ENCODE results near the gene RHBDL1. TPM values are rescaled to one million over a fixed set of nuclear protein-coding genes. Genes with fewer than 3 reads are reported as not detected.

The RHBDL1 gene
- total RNA-seq, 1 experiment from 2014 or later = 12.7 TPM

- Histone ChIP-seq H3K36me3 (ENCODE audit: control insufficient read depth in 1 of 2, insufficient read depth in 2 of 2, low read length in 2 of 2) (no peaks in the 10 kb centered on the region), H3K27ac (ENCODE audit: low read depth, low read length) (no peak overlapping the region), H3K27me3 (ENCODE audit: insufficient read depth, low read length) (no peaks in the 10 kb centered on the region), H2AFZ (ENCODE audit: low read depth, low read length, poor library complexity, severe bottlenecking) (no peak overlapping the region), H3K79me2 (ENCODE audit: insufficient read depth, low read length) (peaks cover 17% of the 10 kb centered on the region), H3K9me3 (ENCODE audit: control insufficient read depth in 1 of 2, insufficient read depth in 1 of 2, low read depth in 1 of 2, low read length in 2 of 2) (no peaks in the 10 kb centered on the region), H3K4me1 (ENCODE audit: control insufficient read depth in 1 of 2, insufficient read depth in 2 of 2, low read length in 2 of 2) (peaks cover 5 to 11% of the 10 kb centered on the region in 2 experiments; a peak in 2 of 4 replicates), H3K9ac (ENCODE audit: low read length) (no peak overlapping the region), H4K20me1 (ENCODE audit: insufficient read depth) (no peaks in the 10 kb centered on the region), H3K9me2 (ENCODE audit: insufficient read depth) (no peaks in the 10 kb centered on the region), H3K4me3 (replicated peaks in 1 of 2; ENCODE audit: low read depth in 1 of 2, low read length in 2 of 2) (no peak overlapping the region), H3K4me2 (ENCODE audit: low read length) (no peak overlapping the region)
- no TSS peak for BruUV-seq (replicated peaks)
- no peak for TF ChIP-seq CTCF (IDR thresholded peaks at IDR 0.05 in 2 of 3, conservative IDR thresholded peaks at IDR 0.05 in 1 of 3; ENCODE audit: borderline replicate concordance in 1 of 3, insufficient read depth in 1 of 3, low read depth in 2 of 3, low read length in 2 of 3)
- ChIA-PET POLR2A (no interaction called here), RAD21 (ENCODE audit: low non-redundant PET in 1 of 2, low total read pairs in 2 of 2, uncharacterized antibody in 2 of 2, unreplicated experiment in 2 of 2) (no interaction called here), CTCF (no interaction called here)
- intact Hi-C loops (cut with micrococcal nuclease) = no loop called here
- DNase-seq (ENCODE audit: low read depth, low spot score) (no peak), ATAC-seq (no peak)
These were observed 21.4 kb upstream of the RHBDL1 start for GRCh38 chr16:654034-654433.

GRCh38 chr16:657487-657886 lies 18.0 kb upstream of the RHBDL1 start:
- Histone ChIP-seq H3K9me3 (ENCODE audit: control insufficient read depth in 1 of 2, insufficient read depth in 1 of 2, low read depth in 1 of 2, low read length in 2 of 2) (no peaks in the 10 kb centered on the region), H3K27ac (ENCODE audit: low read depth, low read length) (no peak overlapping the region), H3K36me3 (ENCODE audit: control insufficient read depth in 1 of 2, insufficient read depth in 2 of 2, low read length in 2 of 2) (no peaks in the 10 kb centered on the region), H3K79me2 (ENCODE audit: insufficient read depth, low read length) (no peaks in the 10 kb centered on the region), H3K9me2 (ENCODE audit: insufficient read depth) (no peaks in the 10 kb centered on the region), H3K4me1 (ENCODE audit: control insufficient read depth in 1 of 2, insufficient read depth in 2 of 2, low read length in 2 of 2) (peaks cover 3 to 9% of the 10 kb centered on the region in 2 experiments; a peak in 2 of 4 replicates), H3K4me2 (ENCODE audit: low read length) (no peak overlapping the region), H4K20me1 (ENCODE audit: insufficient read depth) (no peaks in the 10 kb centered on the region), H2AFZ (ENCODE audit: low read depth, low read length, poor library complexity, severe bottlenecking) (no peak overlapping the region), H3K27me3 (ENCODE audit: insufficient read depth, low read length) (no peaks in the 10 kb centered on the region), H3K9ac (ENCODE audit: low read length) (no peak overlapping the region), H3K4me3 (replicated peaks in 1 of 2; ENCODE audit: low read depth in 1 of 2, low read length in 2 of 2) (no peak overlapping the region)
- POLR2A ChIA-PET = no interaction called here
- DNase-seq (ENCODE audit: low read depth, low spot score) (no peak), ATAC-seq (no peak)
- TF ChIP-seq YY1 (IDR thresholded peaks at IDR 0.05; ENCODE audit: extremely low read depth, insufficient replicate concordance, low read depth, low read length) (no peak), ZBTB33 (IDR thresholded peaks at IDR 0.05; ENCODE audit: extremely low read depth, insufficient replicate concordance, low read length) (no peak), CBX3 (IDR thresholded peaks at IDR 0.05; ENCODE audit: low read depth) (no peak), JUND (IDR thresholded peaks at IDR 0.05) (no peak), SP1 (IDR thresholded peaks at IDR 0.05; ENCODE audit: low read depth) (no peak)
- RAD21 ChIA-PET (ENCODE audit: low non-redundant PET in 1 of 2, low total read pairs in 2 of 2, uncharacterized antibody in 2 of 2, unreplicated experiment in 2 of 2) = no interaction called here
- BruUV-seq (replicated peaks) = no TSS peak
- CTCF ChIA-PET = no interaction called here
- intact Hi-C loops (cut with micrococcal nuclease) = no loop called here

All from HCT116 (cell line).